HepG2 (cell line): ENCODE results near the gene ATXN2. TPM values are rescaled to one million over a fixed set of nuclear protein-coding genes. Genes with fewer than 3 reads are reported as not detected.

Experiments used
- ATAC-seq: fragments of 200-7000 bp; cut with Tn5 transposase; 3 replicates; pipeline ENCODE4 v1.9.1; 2020; ENCODE audit warnings: mild to moderate bottlenecking, moderate library complexity
- BruUV-seq: library from RNA; stranded (reverse); fragments of 400-500 nt; replicated peaks from 2 replicates; lab custom pipeline; 2021; lab: Mats Ljungman, UMichigan
- CTCF ChIA-PET: fragments of 300-600 bp; formaldehyde crosslinking; extraction: SDS; loops from one replicate; lab custom pipeline; 2021; ENCODE audit warnings: low total read pairs, inconsistent platforms, low intra/inter-chr PET ratio; lab: Yijun Ruan, JAX
- POLR2A ChIA-PET: fragments of 350-600 bp; sonication (Branson Sonifier 250); formaldehyde crosslinking; loops from one replicate; lab custom pipeline; 2020; ENCODE audit warnings: antibody characterized with exemption, inconsistent platforms; lab: Yijun Ruan, JAX
- DNase-seq: peaks from one replicate; pipeline ENCODE4 v3.0.0-alpha.2; 2015; ENCODE audit warnings: low spot score
- FAIRE-seq: peaks from 3 replicates; lab custom pipeline; 2011; peaks lifted over from hg19 to GRCh38; lab: Jason Lieb, UNC
- H2AFZ ChIP-seq: one replicate; pipeline ENCODE4 v1.6.1; 2011; ENCODE audit warnings: low read length, inconsistent platforms
- H3K27ac ChIP-seq: fragments of 300-600 bp; 3 replicates; pipeline ENCODE4 v1.8.0; 2011; ENCODE audit warnings: mixed run types, mild to moderate bottlenecking, mixed read lengths, low read length, inconsistent platforms; ENCODE audit not compliant: insufficient read depth; ENCODE audit errors: extremely low read length
- H3K27me3 ChIP-seq, 2 experiments: fragments of 200-600 bp in 1 of 2; 2 replicates in 1 of 2; 3 replicates in 1 of 2; pipeline versions ENCODE4 v1.6.0 to v1.8.0; 2011; ENCODE audit warnings: low read length in 2 of 2, mild to moderate bottlenecking in 2 of 2, moderate library complexity in 2 of 2, inconsistent platforms in 1 of 2; ENCODE audit not compliant: insufficient read depth in 2 of 2, control insufficient read depth in 1 of 2
- H3K36me3 ChIP-seq, 2 experiments: fragments of 200-600 bp in 1 of 2; replicated peaks in 1 of 2; 2 replicates in 1 of 2; 3 replicates in 1 of 2; pipeline versions ENCODE4 v1.5.1 to v1.8.0; 2011; ENCODE audit warnings: low read length in 2 of 2, inconsistent platforms in 1 of 2; ENCODE audit not compliant: insufficient read depth in 2 of 2, control insufficient read depth in 1 of 2
- H3K4me1 ChIP-seq: 2 replicates; pipeline ENCODE4 v1.5.1; 2012; ENCODE audit warnings: low read length, inconsistent platforms; ENCODE audit not compliant: insufficient read depth
- H3K4me2 ChIP-seq: 2 replicates; pipeline ENCODE4 v1.6.0; 2011; ENCODE audit warnings: low read depth, low read length, inconsistent platforms
- H3K4me3 ChIP-seq, 3 experiments: fragments of 200-600 bp in 1 of 3; sonication (generic), shearing (Covaris generic) in 1 of 3; replicated peaks in 1 of 3; 2 replicates each; pipeline ENCODE4 v1.5.1; 2011 to 2016; ENCODE audit warnings: low read length in 3 of 3, inconsistent platforms in 2 of 3, low read depth in 2 of 3, mild to moderate bottlenecking in 2 of 3, control low read depth in 1 of 3, mixed read lengths in 1 of 3; ENCODE audit not compliant: insufficient read depth in 1 of 3
- H3K79me2 ChIP-seq: one replicate; pipeline ENCODE4 v1.6.1; 2011; ENCODE audit warnings: low read length, inconsistent platforms; ENCODE audit not compliant: insufficient read depth
- H3K9ac ChIP-seq: 2 replicates; pipeline ENCODE4 v1.6.0; 2011; ENCODE audit warnings: mild to moderate bottlenecking, low read depth, low read length, inconsistent platforms; ENCODE audit not compliant: insufficient read depth
- H3K9me3 ChIP-seq: 2 replicates; pipeline ENCODE4 v1.5.1; 2012; ENCODE audit warnings: mild to moderate bottlenecking, low read length
- H4K20me1 ChIP-seq: 2 replicates; pipeline ENCODE4 v1.6.0; 2011; ENCODE audit warnings: inconsistent platforms, mild to moderate bottlenecking, low read length, moderate library complexity; ENCODE audit not compliant: insufficient read depth
- DMTF1 ChIP-seq: sonication (generic); formaldehyde crosslinking; IDR thresholded peaks from 2 replicates; pipeline ENCODE4 v1.4.0; 2020; ENCODE audit warnings: mild to moderate bottlenecking, missing genetic modification reagents
- HNRNPL ChIP-seq: fragments of 200-400 bp; formaldehyde crosslinking; IDR thresholded peaks from 2 replicates; pipeline ENCODE4 v1.6.1; 2017; ENCODE audit warnings: mild to moderate bottlenecking, low read depth, low read length
- NR2C2 ChIP-seq: sonication (generic); formaldehyde crosslinking; IDR thresholded peaks from 2 replicates; pipeline ENCODE4 v1.4.0; 2020; ENCODE audit warnings: missing genetic modification reagents, mild to moderate bottlenecking, moderate library complexity, borderline replicate concordance
- NR2F2 ChIP-seq: IDR thresholded peaks from 2 replicates; pipeline ENCODE4 v1.6.1; 2012; ENCODE audit warnings: low read depth, inconsistent platforms, borderline replicate concordance
- PAF1 ChIP-seq: IDR thresholded peaks from 2 replicates; pipeline ENCODE4 v1.6.1; 2016; ENCODE audit warnings: missing genetic modification reagents, missing compliant biosample characterization
- RXRA ChIP-seq: sonication (generic); formaldehyde crosslinking; IDR thresholded peaks from 2 replicates; pipeline ENCODE4 v1.5.1; 2020; ENCODE audit warnings: missing genetic modification reagents
- TEAD3 ChIP-seq: optimal IDR thresholded peaks from 2 replicates; pipeline ENCODE3; 2016; ENCODE audit warnings: borderline replicate concordance
- ZFP62 ChIP-seq: sonication (generic); formaldehyde crosslinking; IDR thresholded peaks from 2 replicates; pipeline ENCODE4 v1.4.0; 2020; ENCODE audit warnings: missing genetic modification reagents
- ZFP90 ChIP-seq: sonication (generic); formaldehyde crosslinking; IDR thresholded peaks from 2 replicates; pipeline ENCODE4 v1.8.0; 2022; ENCODE audit warnings: missing genetic modification reagents, mild to moderate bottlenecking, inconsistent platforms, borderline replicate concordance
- ZNF414 ChIP-seq: sonication (generic); formaldehyde crosslinking; IDR thresholded peaks from 2 replicates; pipeline ENCODE4 v1.5.0; 2020; ENCODE audit warnings: missing genetic modification reagents
- ZNF432 ChIP-seq: sonication (generic); formaldehyde crosslinking; IDR thresholded peaks from 2 replicates; pipeline ENCODE4 v1.5.0; 2020; ENCODE audit warnings: missing genetic modification reagents, mild to moderate bottlenecking, borderline replicate concordance
- ZNF747 ChIP-seq: sonication (generic); formaldehyde crosslinking; IDR thresholded peaks from 2 replicates; pipeline ENCODE4 v1.8.1; 2023; ENCODE audit warnings: missing genetic modification reagents, mild to moderate bottlenecking, borderline replicate concordance
- ZNF883 ChIP-seq: sonication (generic); formaldehyde crosslinking; IDR thresholded peaks from 2 replicates; pipeline ENCODE4 v1.5.1; 2020; ENCODE audit warnings: mild to moderate bottlenecking, missing genetic modification reagents; ENCODE audit errors: not compliant biosample characterization
- WGBS: methylation state at CpG from one replicate; pipeline ENCODE4 v1.1.6; 2017; ENCODE audit warnings: low lambda C conversion rate; 5-methylcytosine and 5-hydroxymethylcytosine counted together
- in situ Hi-C: cut with HindIII; loops from 2 replicates; pipeline ENCODE4 v1.10.0; 2017; ENCODE audit warnings: low pct_unique_long_range_greater_than_20kb; ENCODE audit not compliant: extremely low pct_ligation_motif_present
- intact Hi-C: fragments of 100-400 bp; cut with micrococcal nuclease; formaldehyde crosslinking; loops from one replicate; pipeline ENCODE4 v1.10.0; 2022; ENCODE audit not compliant: unreplicated experiment
- polyA plus RNA-seq, 8 experiments: library from polyadenylated mRNA; depleted of rRNA in 3 of 8; stranded (reverse) in 7 of 8; unstranded in 1 of 8; fragments of >200 nt; fragmentation: Illumina TruSeq in 4 of 8; extraction: Trizol in 4 of 8; gene quantifications; 2 replicates each; pipeline versions ENCODE4 v1.2.1 to v1.2.3, GENCODE V29; 2011 to 2016; ENCODE audit warnings: low read depth in 4 of 8, missing spikeins in 1 of 8, mixed read lengths in 1 of 8; ENCODE audit not compliant: insufficient read depth in 1 of 8
- total RNA-seq, 5 experiments: library from RNA; depleted of rRNA; stranded (reverse); fragments of >200 nt; fragmentation: Illumina TruSeq; extraction: Trizol; gene quantifications; 2 replicates each; pipeline ENCODE4 v1.2.3, GENCODE V29; 2016; ENCODE audit warnings: low read depth in 1 of 5

ATXN2 gene
- total and polyA plus RNA-seq, 2 of the 13 experiments (the other 11 are each of a cell fraction or from before 2014, with no cell fraction given): 18.1 to 27.1 TPM

- no peak for TF ChIP-seq NR2C2
- TF ChIP-seq ZFP62 (CRISPR knock-in tag): no peak
- no peak for TF ChIP-seq PAF1 (CRISPR knock-in tag)
- no peak for TF ChIP-seq ZFP90
- TF ChIP-seq DMTF1 (CRISPR knock-in tag): no peak
Measured at GRCh38 chr12:111448846-111449790, 150.0 kb downstream of the ATXN2 start (continued).

GRCh38 chr12:111448266-111448830 lies 150.8 kb downstream of the ATXN2 start:
- Histone ChIP-seq H3K9me3 (no peaks in the 10 kb centered on the region), H3K27me3 (no peaks in the 10 kb centered on the region), H3K27ac (no peak overlapping the region), H3K79me2 (no peaks in the 10 kb centered on the region), H3K4me3 (no peak overlapping the region), H3K9ac (no peak overlapping the region), H2AFZ (no peak overlapping the region), H3K4me2 (no peak overlapping the region), H4K20me1 (0 out of 2 replicates have a peak, but pooled peaks cover 10% of the 10 kb centered on the region), H3K4me1 (no peaks in the 10 kb centered on the region), H3K36me3 (peaks cover 35 to 83% of the 10 kb centered on the region in 2 experiments)
- WGBS: 94% methylated on average over 9 of the region's 9 CpGs
- intact Hi-C loops (no loop called here), in situ Hi-C loops (no loop called here)
- DNase-seq: no peak
- ChIA-PET CTCF (no interaction called here), POLR2A (interaction anchor here (0.6 kb wide), 1 partner anchor 160 kb away, joined by 4 read pairs; no protein-coding TSS in a partner anchor)
- BruUV-seq: no TSS peak
- ATAC-seq: no peak
- FAIRE-seq: no peak
- TF ChIP-seq NR2C2 (no peak), NR2F2 (no peak), ZNF747 (CRISPR knock-in tag) (no peak), ZNF883 (CRISPR knock-in tag) (no peak), TEAD3 (CRISPR knock-in tag) (no peak), ZNF432 (CRISPR knock-in tag) (no peak), ZNF414 (CRISPR knock-in tag) (no peak), RXRA (CRISPR knock-in tag) (no peak), HNRNPL (no peak)
